HepG2 (cell line): ENCODE data around the gene THRSP. TPM values are rescaled to one million over a fixed set of nuclear protein-coding genes. Genes with fewer than 3 reads are reported as not detected.

Experiments
- AHDC1 ChIP-seq: sonication (generic); formaldehyde crosslinking; IDR thresholded peaks from 2 replicates; pipeline ENCODE4 v1.5.1; 2020; ENCODE audit warnings: mild to moderate bottlenecking, missing genetic modification reagents, borderline replicate concordance
- ATF3 ChIP-seq: sonication (generic); formaldehyde crosslinking; IDR thresholded peaks from 2 replicates; pipeline ENCODE4 v1.4.0; 2020; ENCODE audit warnings: missing genetic modification reagents
- FOXA3 ChIP-seq: IDR thresholded peaks from 2 replicates; pipeline ENCODE4 v1.6.1; 2016; ENCODE audit warnings: missing genetic modification reagents, missing compliant biosample characterization
- GATA4 ChIP-seq: sonication (generic); IDR thresholded peaks from 2 replicates; pipeline ENCODE4 v1.6.1; 2016; ENCODE audit warnings: antibody characterized with exemption, low read depth, borderline replicate concordance
- HHEX ChIP-seq: IDR thresholded peaks from 2 replicates; pipeline ENCODE4 v1.6.1; 2016; ENCODE audit warnings: control low read depth
- MIXL1 ChIP-seq: IDR thresholded peaks from 2 replicates; pipeline ENCODE4 v1.6.1; 2016
- NFIC ChIP-seq: IDR thresholded peaks from 2 replicates; pipeline ENCODE4 v1.6.1; 2012; ENCODE audit warnings: mild to moderate bottlenecking, low read length, inconsistent platforms
- ONECUT2 ChIP-seq: sonication (generic); formaldehyde crosslinking; IDR thresholded peaks from 2 replicates; pipeline ENCODE4 v1.4.0; 2020; ENCODE audit warnings: missing genetic modification reagents
- POGZ ChIP-seq: sonication (generic); formaldehyde crosslinking; IDR thresholded peaks from 2 replicates; pipeline ENCODE4 v1.4.0; 2020; ENCODE audit warnings: mild to moderate bottlenecking, missing genetic modification reagents
- POLR2A ChIP-seq, 2 experiments: IDR thresholded peaks; 2 replicates each; pipeline ENCODE4 v1.6.1; 2011; ENCODE audit warnings: low read depth in 2 of 2, low read length in 2 of 2, mild to moderate bottlenecking in 1 of 2, moderate library complexity in 1 of 2; ENCODE audit not compliant: insufficient read depth in 1 of 2
- RXRB ChIP-seq: IDR thresholded peaks from 2 replicates; pipeline ENCODE4 v1.6.1; 2016; ENCODE audit warnings: borderline replicate concordance, missing genetic modification reagents, missing compliant biosample characterization
- SAP130 ChIP-seq: IDR thresholded peaks from 2 replicates; pipeline ENCODE4 v1.6.1; 2016; ENCODE audit warnings: low read depth
- SIX4 ChIP-seq: sonication (generic); formaldehyde crosslinking; IDR thresholded peaks from 2 replicates; pipeline ENCODE4 v1.4.0; 2020; ENCODE audit warnings: missing genetic modification reagents
- SOX5 ChIP-seq: IDR thresholded peaks from 2 replicates; pipeline ENCODE4 v1.6.1; 2016; ENCODE audit warnings: borderline replicate concordance
- SP5 ChIP-seq: IDR thresholded peaks from 2 replicates; pipeline ENCODE4 v1.6.1; 2016; ENCODE audit warnings: low read depth, borderline replicate concordance
- ZBTB20 ChIP-seq: sonication (generic); formaldehyde crosslinking; IDR thresholded peaks from 2 replicates; pipeline ENCODE4 v1.8.1; 2023; ENCODE audit warnings: missing genetic modification reagents, low read depth, mild to moderate bottlenecking, borderline replicate concordance
- ZBTB7A ChIP-seq: sonication (generic); formaldehyde crosslinking; IDR thresholded peaks from 2 replicates; pipeline ENCODE4 v1.8.0; 2022; ENCODE audit warnings: mild to moderate bottlenecking, missing genetic modification reagents
- ZNF33A ChIP-seq: sonication (generic); formaldehyde crosslinking; IDR thresholded peaks from 2 replicates; pipeline ENCODE4 v1.5.1; 2020; ENCODE audit warnings: missing genetic modification reagents, mild to moderate bottlenecking, moderate library complexity, borderline replicate concordance
- ZNF652 ChIP-seq: IDR thresholded peaks from 2 replicates; pipeline ENCODE4 v1.6.1; 2016; ENCODE audit warnings: low read depth, borderline replicate concordance
- polyA plus RNA-seq, 8 experiments: library from polyadenylated mRNA; depleted of rRNA in 3 of 8; stranded (reverse) in 7 of 8; unstranded in 1 of 8; fragments of >200 nt; fragmentation: Illumina TruSeq in 4 of 8; extraction: Trizol in 4 of 8; gene quantifications; 2 replicates each; pipeline versions ENCODE4 v1.2.1 to v1.2.3, GENCODE V29; 2011 to 2016; ENCODE audit warnings: low read depth in 4 of 8, missing spikeins in 1 of 8, mixed read lengths in 1 of 8; ENCODE audit not compliant: insufficient read depth in 1 of 8
- total RNA-seq, 5 experiments: library from RNA; depleted of rRNA; stranded (reverse); fragments of >200 nt; fragmentation: Illumina TruSeq; extraction: Trizol; gene quantifications; 2 replicates each; pipeline ENCODE4 v1.2.3, GENCODE V29; 2016; ENCODE audit warnings: low read depth in 1 of 5
- TF ChIP-seq, protein P1 (sequence below): IDR thresholded peaks from 2 replicates; pipeline ENCODE4 v1.6.1; 2016; ENCODE audit warnings: missing compliant biosample characterization, missing genetic modification reagents, borderline replicate concordance

Gene THRSP
- total and polyA plus RNA-seq, 2 of the 13 experiments (the other 11 are each of a cell fraction or from before 2014, with no cell fraction given), result 0.13 to 0.58 TPM

GRCh38 chr11:78086521-78087074, 22.9 kb downstream of the THRSP start (continued):
- TF ChIP-seq SP5 (CRISPR knock-in tag), result peak; percentile 44; the same call in 1 of the 2 replicates
- peak; percentile 87 for TF ChIP-seq ZBTB7A (CRISPR knock-in tag)
- peak; percentile 83 for TF ChIP-seq SAP130 (CRISPR knock-in tag)
- peak; percentile 85 for TF ChIP-seq ZBTB20 (CRISPR knock-in tag)
- 0 out of 2 replicates have a peak, but pooled peaks have one; percentile 54 for TF ChIP-seq ZNF652
- TF ChIP-seq ATF3 (CRISPR knock-in tag), result peak; percentile 49; the same call in 1 of the 2 replicates
- TF ChIP-seq SOX5 (CRISPR knock-in tag), result peak; percentile 100
- peak; percentile 92 for TF ChIP-seq FOXA3 (CRISPR knock-in tag)
- TF ChIP-seq NFIC, result peak; percentile 81
- peak; percentile 59; the same call in 1 of the 2 replicates for TF ChIP-seq ZNF33A (CRISPR knock-in tag)
- peak; percentile 57; the same call in 1 of the 2 replicates for TF ChIP-seq SIX4 (CRISPR knock-in tag)
- TF ChIP-seq POGZ (CRISPR knock-in tag), result peak; percentile 90
- peak; percentile 100 for TF ChIP-seq ONECUT2 (CRISPR knock-in tag)
- TF ChIP-seq HHEX (CRISPR knock-in tag), result peak; percentile 82
- peak; percentile 50; the same call in 1 of the 2 replicates for TF ChIP-seq AHDC1 (CRISPR knock-in tag)
- TF ChIP-seq POLR2A (IDR thresholded peaks at IDR 0.05; ENCODE audit: insufficient read depth in 1 of 2, low read depth in 2 of 2, low read length in 2 of 2), result peak in 1 of 2 experiments; percentile 35; a peak in 1 of 4 replicates
- TF ChIP-seq, protein P1, sequence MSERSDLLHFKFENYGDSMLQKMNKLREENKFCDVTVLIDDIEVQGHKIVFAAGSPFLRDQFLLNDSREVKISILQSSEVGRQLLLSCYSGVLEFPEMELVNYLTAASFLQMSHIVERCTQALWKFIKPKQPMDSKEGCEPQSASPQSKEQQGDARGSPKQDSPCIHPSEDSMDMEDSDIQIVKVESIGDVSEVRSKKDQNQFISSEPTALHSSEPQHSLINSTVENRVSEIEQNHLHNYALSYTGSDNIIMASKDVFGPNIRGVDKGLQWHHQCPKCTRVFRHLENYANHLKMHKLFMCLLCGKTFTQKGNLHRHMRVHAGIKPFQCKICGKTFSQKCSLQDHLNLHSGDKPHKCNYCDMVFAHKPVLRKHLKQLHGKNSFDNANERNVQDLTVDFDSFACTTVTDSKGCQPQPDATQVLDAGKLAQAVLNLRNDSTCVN (CRISPR knock-in tag), result peak; percentile 98
- peak; percentile 87 for TF ChIP-seq MIXL1 (CRISPR knock-in tag)
- TF ChIP-seq RXRB (CRISPR knock-in tag), result peak; percentile 89
- peak; percentile 89 for TF ChIP-seq GATA4
